Measurements from ENCODE around the gene CABLES2. TPM values are rescaled to one million over a fixed set of nuclear protein-coding genes. Genes with fewer than 3 reads are reported as not detected.

CABLES2 gene
- total and polyA plus RNA-seq, 10 of the 15 experiments (the other 5 are each of a cell fraction or from before 2014, with no cell fraction given) = 2.2 to 14.9 (median 5.3) TPM

- no peak overlapping the region for H3K9ac ChIP-seq (ENCODE audit: control insufficient read depth, insufficient read depth, low read length)
- 27% methylated on average over 24 of the region's 24 CpGs for WGBS (ENCODE audit: insufficient coverage, insufficient replicate concordance, low lambda C conversion rate, missing lambda C conversion rate)
- BruUV-seq (replicated peaks) = no TSS peak
- H3K9me3 ChIP-seq (replicated peaks; ENCODE audit: control insufficient read depth, insufficient read depth, low read length) = no peaks in the 10 kb centered on the region
- ChIA-PET POLR2A (no interaction called here), SMC1A (ENCODE audit: uncharacterized antibody, unreplicated experiment) (no interaction called here), RAD21 (ENCODE audit: unreplicated experiment) (no interaction called here), CTCF (no interaction called here)
- intact Hi-C loops (cut with micrococcal nuclease; ENCODE audit: unreplicated experiment) (no loop called here), in situ Hi-C loops (cut with MboI) (loop anchor here (25.0 kb wide), 1 partner anchor 362 kb away; no protein-coding TSS in a partner anchor)
- no peaks in the 10 kb centered on the region for H4K20me1 ChIP-seq (ENCODE audit: control insufficient read depth, insufficient read depth)
- H3K27me3 ChIP-seq (replicated peaks in 1 of 2; ENCODE audit: control insufficient read depth in 2 of 2, insufficient read depth in 2 of 2, low read length in 1 of 2) = no peaks in the 10 kb centered on the region
- DNase-seq (ENCODE audit: low read depth, low spot score) (no peak), ATAC-seq (no peak; the same call in 2 of the 3 replicates), FAIRE-seq (no peak)
- H3K27ac ChIP-seq (ENCODE audit: control insufficient read depth, insufficient read depth) = no peak overlapping the region
- no peaks in the 10 kb centered on the region for H3K4me1 ChIP-seq (ENCODE audit: control insufficient read depth, insufficient read depth, low read length)
- no peak overlapping the region for H3K4me2 ChIP-seq (ENCODE audit: control insufficient read depth, insufficient read depth)
- no peaks in the 10 kb centered on the region for H3K36me3 ChIP-seq (ENCODE audit: control insufficient read depth in 2 of 2, insufficient read depth in 2 of 2, low read length in 1 of 2)
- TF ChIP-seq CUX1 (IDR thresholded peaks at IDR 0.05; ENCODE audit: insufficient replicate concordance, low read depth, low read length) = no peak
- TF ChIP-seq SP1 (IDR thresholded peaks at IDR 0.05; ENCODE audit: low read depth, low read length) = no peak
- TF ChIP-seq POLR2AphosphoS2 (IDR thresholded peaks at IDR 0.05; ENCODE audit: low read depth, low read length) = no peak
- TF ChIP-seq RFX5 (IDR thresholded peaks at IDR 0.05; ENCODE audit: low read depth, low read length) = no peak
- TF ChIP-seq HDAC6 (IDR thresholded peaks at IDR 0.05; ENCODE audit: unreplicated experiment) = no peak
- TF ChIP-seq ZZZ3 (IDR thresholded peaks at IDR 0.05; ENCODE audit: control insufficient read depth, insufficient read length, low read depth) = no peak
- no peak for TF ChIP-seq EZH2 (IDR thresholded peaks at IDR 0.05; ENCODE audit: borderline replicate concordance, control insufficient read depth, low read depth, low read length)
- TF ChIP-seq USF1 (IDR thresholded peaks at IDR 0.05; ENCODE audit: borderline replicate concordance, extremely low read length, insufficient read depth, low read depth, low read length) = no peak
- no peak for TF ChIP-seq NR2C1 (IDR thresholded peaks at IDR 0.05)
- TF ChIP-seq CREM (IDR thresholded peaks at IDR 0.05; ENCODE audit: low read depth) = no peak
- TF ChIP-seq NR2F1 (conservative IDR thresholded peaks at IDR 0.05) = no peak
- TF ChIP-seq POLR2AphosphoS5 (IDR thresholded peaks at IDR 0.05; ENCODE audit: low read length) = no peak
- TF ChIP-seq YY1 (IDR thresholded peaks at IDR 0.05; ENCODE audit: low read depth, low read length) = no peak
- no peak for TF ChIP-seq SUPT20H (IDR thresholded peaks at IDR 0.05; ENCODE audit: borderline replicate concordance, control insufficient read depth, low read depth, low read length)
- no peak overlapping the region for H3K4me3 ChIP-seq
- no peaks in the 10 kb centered on the region for H3K79me2 ChIP-seq (ENCODE audit: control insufficient read depth, insufficient read depth, low read length)
- no peak overlapping the region for H2AFZ ChIP-seq (ENCODE audit: control insufficient read depth, low read depth, low read length)
Measured at GRCh38 chr20:62374331-62375152, 32.5 kb downstream of the CABLES2 start.
